IMR-90 (cell line): ENCODE results near the gene CLPSL2.

Source experiments
- CHD1 ChIP-seq: IDR thresholded peaks from 2 replicates; pipeline ENCODE4 v1.6.1; 2012; ENCODE audit warnings: low read depth, low read length, improper control_type of control experiment
- MXI1 ChIP-seq: IDR thresholded peaks from 2 replicates; pipeline ENCODE4 v1.6.1; 2012; ENCODE audit warnings: low read depth, mild to moderate bottlenecking, low read length, moderate library complexity, borderline replicate concordance
- POLR2A ChIP-seq: IDR thresholded peaks from 2 replicates; pipeline ENCODE4 v1.6.1; 2012; ENCODE audit warnings: mild to moderate bottlenecking, low read depth, low read length
- TF ChIP-seq, protein P1 (sequence below): conservative IDR thresholded peaks from 2 replicates; pipeline ENCODE4 v1.5.1; 2012; ENCODE audit warnings: mild to moderate bottlenecking, low read depth, low read length, improper control_type of control experiment
- TF ChIP-seq, protein P2 (sequence below): fragments of 150-350 bp; IDR thresholded peaks from 2 replicates; pipeline ENCODE4 v1.6.1; 2016; ENCODE audit warnings: low read depth, mild to moderate bottlenecking, low read length, moderate library complexity, borderline replicate concordance

DNA sequence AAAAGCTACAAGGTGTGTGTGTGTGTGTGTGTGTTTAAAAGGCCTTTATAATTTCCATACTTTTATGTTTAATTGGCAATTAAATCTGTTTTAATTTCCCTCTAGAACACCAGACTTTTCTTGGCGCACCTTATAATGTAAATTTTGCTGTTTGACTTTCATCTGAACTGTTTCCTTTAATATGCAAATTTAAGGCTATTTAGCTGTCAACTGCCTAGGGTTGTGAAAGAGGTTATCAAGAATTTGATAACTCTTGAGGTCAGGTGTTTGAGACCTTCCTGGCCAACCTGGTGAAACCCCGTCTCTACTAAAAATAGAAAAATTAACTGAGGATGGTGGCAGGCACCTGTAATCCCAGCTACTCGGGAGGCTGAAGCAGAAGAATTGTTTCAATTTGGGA lies 24.8 kb downstream of the CLPSL2 start:
- TF ChIP-seq POLR2A (no peak), MXI1 (no peak), CHD1 (no peak)
- TF ChIP-seq, protein P1, sequence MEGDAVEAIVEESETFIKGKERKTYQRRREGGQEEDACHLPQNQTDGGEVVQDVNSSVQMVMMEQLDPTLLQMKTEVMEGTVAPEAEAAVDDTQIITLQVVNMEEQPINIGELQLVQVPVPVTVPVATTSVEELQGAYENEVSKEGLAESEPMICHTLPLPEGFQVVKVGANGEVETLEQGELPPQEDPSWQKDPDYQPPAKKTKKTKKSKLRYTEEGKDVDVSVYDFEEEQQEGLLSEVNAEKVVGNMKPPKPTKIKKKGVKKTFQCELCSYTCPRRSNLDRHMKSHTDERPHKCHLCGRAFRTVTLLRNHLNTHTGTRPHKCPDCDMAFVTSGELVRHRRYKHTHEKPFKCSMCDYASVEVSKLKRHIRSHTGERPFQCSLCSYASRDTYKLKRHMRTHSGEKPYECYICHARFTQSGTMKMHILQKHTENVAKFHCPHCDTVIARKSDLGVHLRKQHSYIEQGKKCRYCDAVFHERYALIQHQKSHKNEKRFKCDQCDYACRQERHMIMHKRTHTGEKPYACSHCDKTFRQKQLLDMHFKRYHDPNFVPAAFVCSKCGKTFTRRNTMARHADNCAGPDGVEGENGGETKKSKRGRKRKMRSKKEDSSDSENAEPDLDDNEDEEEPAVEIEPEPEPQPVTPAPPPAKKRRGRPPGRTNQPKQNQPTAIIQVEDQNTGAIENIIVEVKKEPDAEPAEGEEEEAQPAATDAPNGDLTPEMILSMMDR, result no peak
- TF ChIP-seq, protein P2, sequence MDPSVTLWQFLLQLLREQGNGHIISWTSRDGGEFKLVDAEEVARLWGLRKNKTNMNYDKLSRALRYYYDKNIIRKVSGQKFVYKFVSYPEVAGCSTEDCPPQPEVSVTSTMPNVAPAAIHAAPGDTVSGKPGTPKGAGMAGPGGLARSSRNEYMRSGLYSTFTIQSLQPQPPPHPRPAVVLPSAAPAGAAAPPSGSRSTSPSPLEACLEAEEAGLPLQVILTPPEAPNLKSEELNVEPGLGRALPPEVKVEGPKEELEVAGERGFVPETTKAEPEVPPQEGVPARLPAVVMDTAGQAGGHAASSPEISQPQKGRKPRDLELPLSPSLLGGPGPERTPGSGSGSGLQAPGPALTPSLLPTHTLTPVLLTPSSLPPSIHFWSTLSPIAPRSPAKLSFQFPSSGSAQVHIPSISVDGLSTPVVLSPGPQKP, result no peak
